K562 (cell line): Measurements from ENCODE around the gene SEC23IP. TPM values are rescaled to one million over a fixed set of nuclear protein-coding genes. Genes with fewer than 3 reads are reported as not detected.

Source experiments
- ATAC-seq: fragments of 200-7000 bp; cut with Tn5 transposase; 3 replicates; pipeline ENCODE4 v1.9.1; 2020; ENCODE audit warnings: moderate library complexity
- BruUV-seq: library from RNA; stranded (reverse); fragments of 400-500 nt; replicated peaks from 2 replicates; lab custom pipeline; 2021; lab: Mats Ljungman, UMichigan
- CTCF ChIA-PET: fragments of 300-600 bp; formaldehyde crosslinking; extraction: SDS; loops from one replicate; lab custom pipeline; 2021; ENCODE audit warnings: low intra/inter-chr PET ratio; lab: Yijun Ruan, JAX
- POLR2A ChIA-PET: fragments of 300-600, 350-650 bp; sonication (Branson Sonifier 250); formaldehyde crosslinking; extraction: SDS; loops from one replicate; lab custom pipeline; 2021; ENCODE audit warnings: antibody characterized with exemption, inconsistent platforms; lab: Yijun Ruan, JAX
- DNase-seq, 4 experiments: peaks; one replicate each; pipeline versions ENCODE4 v3.0.0 to v3.0.0-alpha.2; 2011 to 2018; ENCODE audit warnings: low spot score in 3 of 4, mixed read lengths in 3 of 4; ENCODE audit errors: extremely low read depth in 1 of 4
- FAIRE-seq: peaks from 2 replicates; lab custom pipeline; 2011; peaks lifted over from hg19 to GRCh38; lab: Jason Lieb, UNC
- H2AFZ ChIP-seq: 2 replicates; pipeline ENCODE4 v1.6.0; 2011; ENCODE audit warnings: low read depth, low read length, control low read depth, inconsistent platforms
- H3K27ac ChIP-seq: fragments of 200-600 bp; 3 replicates; pipeline ENCODE4 v1.8.0; 2011; ENCODE audit warnings: low read depth, mild to moderate bottlenecking, control low read depth, inconsistent platforms, low read length, moderate library complexity, mixed read lengths; ENCODE audit errors: extremely low read depth
- H3K27me3 ChIP-seq, 2 experiments: fragments of 300-600 bp in 1 of 2; 2 replicates in 1 of 2; 3 replicates in 1 of 2; pipeline versions ENCODE4 v1.6.0 to v1.8.0; 2011; ENCODE audit warnings: inconsistent platforms in 2 of 2, low read length in 2 of 2, mild to moderate bottlenecking in 1 of 2, mixed read lengths in 1 of 2, moderate library complexity in 1 of 2; ENCODE audit not compliant: control insufficient read depth in 2 of 2, insufficient read depth in 2 of 2
- H3K36me3 ChIP-seq: fragments of 300-600 bp; 3 replicates; pipeline ENCODE4 v1.8.0; 2011; ENCODE audit warnings: mild to moderate bottlenecking, low read length, inconsistent platforms; ENCODE audit not compliant: control insufficient read depth, insufficient read depth
- H3K4me1 ChIP-seq, 2 experiments: fragments of 200-600 bp in 1 of 2; replicated peaks in 1 of 2; 2 replicates in 1 of 2; 3 replicates in 1 of 2; pipeline versions ENCODE4 v1.5.1 to v1.8.0; 2011; ENCODE audit warnings: inconsistent platforms in 2 of 2, low read length in 2 of 2, mild to moderate bottlenecking in 1 of 2, mixed read lengths in 1 of 2, moderate library complexity in 1 of 2; ENCODE audit not compliant: control insufficient read depth in 2 of 2, insufficient read depth in 2 of 2
- H3K4me2 ChIP-seq: 2 replicates; pipeline ENCODE4 v1.6.1; 2011; ENCODE audit warnings: low read length, control low read depth, inconsistent platforms, mixed read lengths; ENCODE audit not compliant: insufficient read depth
- H3K4me3 ChIP-seq: fragments of 200-600 bp; sonication (generic), shearing (Covaris generic); 2 replicates; pipeline ENCODE4 v1.5.1; 2016; ENCODE audit warnings: control low read depth, inconsistent platforms
- H3K79me2 ChIP-seq: fragments of 200-600 bp; 3 replicates; pipeline ENCODE4 v1.8.0; 2011; ENCODE audit warnings: low read length, inconsistent platforms; ENCODE audit not compliant: control insufficient read depth, insufficient read depth
- H3K9ac ChIP-seq, 2 experiments: 2 replicates each; pipeline versions ENCODE4 v1.6.0 to v1.6.1; 2011; ENCODE audit warnings: low read depth in 2 of 2, low read length in 2 of 2, control low read depth in 1 of 2, inconsistent platforms in 1 of 2, mild to moderate bottlenecking in 1 of 2, mixed read lengths in 1 of 2; ENCODE audit not compliant: insufficient read depth in 1 of 2
- H3K9me1 ChIP-seq: one replicate; pipeline ENCODE4 v1.6.0; 2011; ENCODE audit warnings: inconsistent platforms, mild to moderate bottlenecking, low read length, moderate library complexity; ENCODE audit not compliant: control insufficient read depth, insufficient read depth
- H3K9me3 ChIP-seq: replicated peaks from 2 replicates; pipeline ENCODE4 v1.5.1; 2011; ENCODE audit warnings: low read depth, low read length, inconsistent platforms; ENCODE audit not compliant: control insufficient read depth, insufficient read depth
- H4K20me1 ChIP-seq: replicated peaks from 2 replicates; pipeline ENCODE4 v1.6.1; 2011; ENCODE audit warnings: low read length, inconsistent platforms, mixed read lengths; ENCODE audit not compliant: control insufficient read depth, insufficient read depth
- CXXC5 ChIP-seq: fragments of 250-450 bp; sonication (Bioruptor Pico); IDR thresholded peaks from 2 replicates; pipeline ENCODE4 v1.8.0; 2022; ENCODE audit warnings: inconsistent platforms, mild to moderate bottlenecking, moderate library complexity
- EGR1 ChIP-seq: fragments of 450-650 bp; conservative IDR thresholded peaks from 2 replicates; pipeline ENCODE4 v1.6.1; 2017; ENCODE audit warnings: mild to moderate bottlenecking
- ETV5 ChIP-seq: sonication (generic); formaldehyde crosslinking; IDR thresholded peaks from 2 replicates; pipeline ENCODE4 v1.4.0; 2020; ENCODE audit warnings: low read depth, mild to moderate bottlenecking, missing genetic modification reagents
- GATAD2A ChIP-seq: fragments of 450-650 bp; IDR thresholded peaks from 2 replicates; pipeline ENCODE4 v1.6.1; 2017
- HDAC8 ChIP-seq: fragments of 450-650 bp; IDR thresholded peaks from 2 replicates; pipeline ENCODE4 v1.6.1; 2016; ENCODE audit warnings: mild to moderate bottlenecking, missing genetic modification characterization, moderate library complexity, missing compliant biosample characterization
- HDGF ChIP-seq: fragments of 450-650 bp; IDR thresholded peaks from 2 replicates; pipeline ENCODE4 v1.6.1; 2016
- KDM4B ChIP-seq, 2 experiments: fragments of 450-650 bp in 1 of 2; sonication (generic) in 1 of 2; IDR thresholded peaks; 2 replicates each; pipeline ENCODE4 v1.6.1; 2016 to 2017; ENCODE audit warnings: borderline replicate concordance in 2 of 2, antibody characterized with exemption in 1 of 2, low read depth in 1 of 2, mild to moderate bottlenecking in 1 of 2
- KLF10 ChIP-seq: fragments of 250-450 bp; sonication (Bioruptor Pico); IDR thresholded peaks from 2 replicates; pipeline ENCODE4 v1.6.1; 2021; ENCODE audit warnings: matching md5 sums
- KLF13 ChIP-seq: fragments of 450-650 bp; IDR thresholded peaks from 2 replicates; pipeline ENCODE4 v1.6.1; 2016; ENCODE audit warnings: missing genetic modification characterization, low read depth, mild to moderate bottlenecking, missing compliant biosample characterization, moderate library complexity, borderline replicate concordance
- NCOA4 ChIP-seq: fragments of 450-650 bp; IDR thresholded peaks from 2 replicates; pipeline ENCODE4 v1.6.1; 2018; ENCODE audit warnings: mild to moderate bottlenecking; ENCODE audit not compliant: partially characterized antibody
- NCOA6 ChIP-seq: fragments of 450-650 bp; IDR thresholded peaks from 2 replicates; pipeline ENCODE4 v1.6.1; 2017; ENCODE audit warnings: mild to moderate bottlenecking
- ZFP36 ChIP-seq: fragments of 150-350 bp; IDR thresholded peaks from 2 replicates; pipeline ENCODE4 v1.6.1; 2018; ENCODE audit warnings: low read length, low read depth; ENCODE audit not compliant: partially characterized antibody
- WGBS: fragments of 100-300 bp; shearing (Covaris generic); methylation state at CpG from one replicate; pipeline ENCODE4 v1.1.6; 2016; ENCODE audit warnings: low coverage, mixed read lengths; ENCODE audit not compliant: insufficient coverage; ENCODE audit errors: missing lambda C conversion rate; 5-methylcytosine and 5-hydroxymethylcytosine counted together
- in situ Hi-C: fragments of 300-500 bp; cut with MboI; formaldehyde crosslinking; loops from 4 replicates; pipeline ENCODE4 v1.15.0; 2018; ENCODE audit warnings: inconsistent platforms, mixed read lengths
- intact Hi-C: fragments of 100-400 bp; cut with micrococcal nuclease; formaldehyde crosslinking; loops from 2 replicates; pipeline ENCODE4 v1.14.2; 2022
- polyA plus RNA-seq, 8 experiments: library from polyadenylated mRNA; depleted of rRNA in 4 of 8; stranded (reverse) in 5 of 8; unstranded in 3 of 8; fragments of >200 nt; fragmentation: Nextera tagmentation in 2 of 8; fragmentation: Illumina TruSeq in 1 of 8; extraction: Ambion mirVana in 2 of 8; extraction: Trizol in 1 of 8; gene quantifications; 2 replicates each; pipeline versions ENCODE4 v1.2.1 to v1.2.3, GENCODE V29; 2011 to 2014; ENCODE audit warnings: inconsistent platforms in 1 of 8, missing spikeins in 1 of 8
- total RNA-seq, 7 experiments: library from RNA; depleted of rRNA in 6 of 7; stranded (reverse); fragments of >200 nt in 6 of 7; fragmentation: Illumina TruSeq in 2 of 7; extraction: Trizol in 2 of 7; gene quantifications; 2 replicates each; pipeline versions ENCODE4 v1.2.1 to v1.2.3, GENCODE V29; 2011 to 2021; ENCODE audit warnings: low replicate concordance in 1 of 7

Gene SEC23IP
- total and polyA plus RNA-seq, 9 of the 15 experiments (the other 6 are each of a cell fraction or from before 2014, with no cell fraction given) = 15.8 to 38.4 (median 22.5) TPM

DNA sequence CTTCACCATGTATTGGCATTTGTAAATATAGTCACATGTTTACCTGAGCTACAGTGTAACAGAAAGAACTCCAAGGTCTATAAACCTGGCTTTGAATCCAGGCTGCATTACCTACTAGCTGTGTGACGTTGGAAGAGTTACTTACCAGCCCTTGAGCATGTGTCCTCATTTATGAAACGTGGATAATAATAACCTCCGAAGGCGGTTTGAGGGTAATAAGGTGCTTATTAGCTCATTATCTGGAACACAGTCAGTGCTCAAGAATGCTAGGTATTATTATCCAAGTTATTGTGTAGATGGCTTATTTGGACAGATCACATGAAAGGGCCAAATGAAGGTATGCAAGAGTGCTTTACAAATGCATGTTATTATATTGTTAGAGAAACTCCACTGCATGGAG is 64.9 kb downstream of the SEC23IP start:
- Histone ChIP-seq H3K9me3 (no peaks in the 10 kb centered on the region), H3K4me3 (no peak overlapping the region), H3K4me2 (no peak overlapping the region), H3K36me3 (no peaks in the 10 kb centered on the region), H3K79me2 (no peaks in the 10 kb centered on the region), H2AFZ (no peak overlapping the region), H3K4me1 (no peaks in the 10 kb centered on the region), H3K9ac (no peak overlapping the region), H3K27me3 (peaks cover 3 to 15% of the 10 kb centered on the region in 2 experiments; a peak in 3 of 5 replicates), H3K27ac (no peak overlapping the region), H3K9me1 (no peaks in the 10 kb centered on the region), H4K20me1 (no peaks in the 10 kb centered on the region)
- no peak for FAIRE-seq
- ChIA-PET POLR2A (no interaction called here), CTCF (no interaction called here)
- 0% methylated on average over 4 of the region's 4 CpGs for WGBS
- no TSS peak for BruUV-seq
- intact Hi-C loops (no loop called here), in situ Hi-C loops (no loop called here)
- no peak for ATAC-seq
- TF ChIP-seq HDAC8 (tag) (no peak), KLF13 (tag) (no peak), ETV5 (no peak), NCOA4 (no peak), ZFP36 (no peak), EGR1 (no peak), KLF10 (CRISPR knock-in tag) (no peak), KDM4B (IDR thresholded peaks at IDR 0.05; ENCODE audit: borderline replicate concordance in 2 of 2, low read depth in 1 of 2) (no peak), GATAD2A (no peak), CXXC5 (CRISPR knock-in tag) (no peak), NCOA6 (no peak), HDGF (no peak)
- DNase-seq = no peak
